Tibial artery (tissue), 4 donors: ENCODE results near the gene ACTN4.

Experiments
- DNase-seq, 2 donors: peaks; one replicate each; pipeline ENCODE4 v3.0.0-alpha.2; 2019
- H3K27ac ChIP-seq, 2 donors: fragments of 200-600 bp; sonication (generic) in 1 of 2; 1 replicate in 1 of 2; 2 replicates in 1 of 2; pipeline ENCODE4 v1.5.1; 2018 to 2019; ENCODE audit warnings: mild to moderate bottlenecking in 1 of 2
- H3K27me3 ChIP-seq, 2 donors: fragments of 200-600 bp; sonication (generic) in 1 of 2; one replicate each; pipeline versions ENCODE4 v1.5.1 to v1.6.0; 2016 to 2019
- H3K36me3 ChIP-seq, 3 donors: fragments of 200-600 bp; sonication (generic) in 2 of 3; one replicate each; pipeline ENCODE4 v1.5.1; 2016 to 2019; ENCODE audit warnings: mild to moderate bottlenecking in 2 of 3
- H3K4me1 ChIP-seq, 4 donors: fragments of 200-600 bp; sonication (generic) in 2 of 4; 1 replicate in 3 of 4; 2 replicates in 1 of 4; pipeline ENCODE4 v1.5.1; 2016 to 2019
- H3K4me3 ChIP-seq, 2 donors: fragments of 200-600 bp; sonication (generic) in 1 of 2; 1 replicate in 1 of 2; 2 replicates in 1 of 2; pipeline ENCODE4 v1.5.1; 2018 to 2019; ENCODE audit warnings: mild to moderate bottlenecking in 2 of 2
- H3K9me3 ChIP-seq, 3 donors: fragments of 200-600 bp; sonication (generic) in 1 of 3; one replicate each; pipeline ENCODE4 v1.5.1; 2016 to 2019
- CTCF ChIP-seq, 2 experiments: fragments of 200-600 bp in 1 of 2; fragments of 450-650 bp in 1 of 2; IDR thresholded peaks; one replicate each; pipeline ENCODE4 v1.5.1; 2017 to 2019; ENCODE audit warnings: antibody characterized with exemption in 2 of 2, mild to moderate bottlenecking in 1 of 2, moderate library complexity in 1 of 2
- intact Hi-C: fragments of 100-400 bp; cut with DNase I; formaldehyde crosslinking; loops from one replicate; pipeline ENCODE4 v1.15.0; 2023; ENCODE audit warnings: low total_unique reads

ACTN4 gene

GRCh38 chr19:38741670-38742069 is 94.2 kb downstream of the ACTN4 start:
- intact Hi-C loops, result no loop called here
- no peaks in the 10 kb centered on the region for H3K9me3 ChIP-seq
- H3K4me3 ChIP-seq, result no peak overlapping the region
- TF ChIP-seq CTCF (IDR thresholded peaks at IDR 0.05), result no peak
- H3K27ac ChIP-seq, result no peak overlapping the region
- no peaks in the 10 kb centered on the region for H3K36me3 ChIP-seq
- peaks cover 0 to 7% (median under 1%) of the 10 kb centered on the region in 4 donors for H3K4me1 ChIP-seq
- H3K27me3 ChIP-seq, result no peaks in the 10 kb centered on the region
- no peak for DNase-seq

DNA sequence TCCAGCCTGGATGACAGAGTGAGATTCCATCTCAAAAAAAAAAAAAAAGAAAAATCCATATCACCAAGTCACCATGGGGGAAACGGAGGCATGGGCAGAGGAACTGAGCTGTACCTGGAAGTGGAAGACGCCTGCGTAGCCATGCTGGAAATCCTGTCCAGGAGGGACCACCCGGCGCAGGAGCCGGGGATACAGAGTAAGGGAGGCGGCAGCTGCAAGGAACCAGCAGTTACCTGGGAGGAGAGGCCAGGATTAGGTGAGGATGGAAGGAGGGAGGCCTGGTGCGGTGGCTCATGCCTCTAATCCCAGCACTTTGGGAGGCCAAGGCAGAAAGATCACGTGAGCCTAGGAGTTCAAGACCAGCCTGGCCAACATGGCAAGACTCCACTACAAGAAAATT is 94.8 kb downstream of the ACTN4 start:
- no peak for DNase-seq
- H3K4me3 ChIP-seq, result no peak overlapping the region
- H3K27ac ChIP-seq, result no peak overlapping the region
- no peaks in the 10 kb centered on the region for H3K9me3 ChIP-seq
- H3K27me3 ChIP-seq, result no peaks in the 10 kb centered on the region
- peaks cover 0 to under 1% (median 0%) of the 10 kb centered on the region in 4 donors for H3K4me1 ChIP-seq
- intact Hi-C loops, result no loop called here
- no peaks in the 10 kb centered on the region for H3K36me3 ChIP-seq
- no peak for TF ChIP-seq CTCF (IDR thresholded peaks at IDR 0.05)

DNA sequence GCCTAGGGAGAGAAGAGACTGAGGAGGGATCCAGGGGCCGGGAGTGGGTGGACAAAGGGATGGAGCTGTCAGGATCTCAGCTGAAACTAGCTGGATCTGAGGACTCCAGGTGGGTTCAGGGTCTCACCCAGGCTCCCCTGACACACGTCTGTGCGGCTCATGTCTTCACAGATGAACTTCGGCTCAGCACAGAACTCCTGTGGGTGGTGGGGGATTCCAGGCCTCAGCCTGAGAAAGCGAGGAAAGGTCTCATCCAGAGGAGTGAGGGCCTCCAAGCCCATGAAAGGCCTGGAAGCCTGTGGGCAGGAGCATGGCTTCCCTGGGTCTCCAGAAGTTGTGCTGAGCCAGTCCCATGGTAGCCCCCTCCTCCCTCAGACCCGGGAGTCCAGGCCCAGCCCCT is 95.5 kb downstream of the ACTN4 start:
- no peak for DNase-seq
- Histone ChIP-seq H3K27ac (no peak overlapping the region), H3K36me3 (no peaks in the 10 kb centered on the region), H3K9me3 (no peaks in the 10 kb centered on the region), H3K4me1 (no peaks in the 10 kb centered on the region), H3K27me3 (no peaks in the 10 kb centered on the region), H3K4me3 (no peak overlapping the region)
- TF ChIP-seq CTCF (IDR thresholded peaks at IDR 0.05), result no peak
- intact Hi-C loops, result no loop called here

DNA sequence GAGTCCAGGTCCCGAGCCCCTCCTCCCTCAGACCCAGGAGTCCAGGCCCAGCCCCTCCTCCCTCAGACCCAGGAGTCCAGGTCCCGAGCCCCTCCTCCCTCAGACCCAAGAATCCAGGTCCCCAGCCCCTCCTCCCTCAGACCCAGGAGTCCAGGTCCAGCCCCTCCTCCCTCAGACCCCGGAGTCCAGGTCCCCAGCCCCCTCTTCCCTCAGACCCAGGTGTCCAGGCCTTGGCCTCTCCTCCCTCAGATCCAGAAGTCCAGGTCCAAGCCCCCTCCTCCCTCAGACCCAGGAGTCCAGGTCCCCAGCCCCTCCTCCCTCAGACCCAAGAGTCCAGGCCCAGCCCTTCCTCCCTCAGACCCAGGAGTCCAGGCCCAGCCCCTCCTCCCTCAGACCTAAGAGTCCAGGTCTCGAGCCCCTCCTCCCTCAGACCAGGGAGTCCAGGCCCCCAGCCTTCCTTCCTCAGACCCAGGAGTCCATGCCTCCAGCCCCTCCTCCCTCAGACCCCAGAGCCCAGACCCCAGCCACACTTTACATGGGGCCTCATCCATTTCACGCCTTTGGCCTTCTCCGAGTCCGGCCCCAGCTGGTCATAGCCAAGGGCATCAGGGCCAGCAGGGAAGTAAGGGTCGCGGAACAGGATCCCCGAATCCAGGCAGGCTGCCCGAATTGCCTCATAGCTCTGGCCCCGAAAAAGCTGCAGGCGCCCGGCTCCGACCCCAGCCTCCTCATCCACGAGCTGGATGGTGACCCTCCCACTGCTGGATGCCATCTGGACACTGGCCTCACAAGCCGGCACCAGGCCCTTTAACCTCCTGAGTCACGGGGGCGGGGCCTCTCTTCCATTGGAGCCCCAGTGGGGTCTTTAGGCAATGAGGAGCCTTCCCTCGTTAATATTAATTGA is 96.2 kb downstream of the ACTN4 start:
- no peak overlapping the region for H3K4me3 ChIP-seq
- no peak for TF ChIP-seq CTCF (IDR thresholded peaks at IDR 0.05)
- intact Hi-C loops, result no loop called here
- H3K27ac ChIP-seq, result no peak overlapping the region
- no peak for DNase-seq
- no peaks in the 10 kb centered on the region for H3K4me1 ChIP-seq
- H3K27me3 ChIP-seq, result no peaks in the 10 kb centered on the region
- H3K9me3 ChIP-seq, result no peaks in the 10 kb centered on the region
- no peaks in the 10 kb centered on the region for H3K36me3 ChIP-seq

- Histone ChIP-seq H3K27ac (no peak within 1 kb of the TSS), H3K9me3 (no peaks in the 10 kb centered on the region), H3K36me3 (no peaks in the 10 kb centered on the region), H3K27me3 (no peaks in the 10 kb centered on the region), H3K4me3 (no peak within 1 kb of the TSS), H3K4me1 (no peaks in the 10 kb centered on the region)
- TF ChIP-seq CTCF (IDR thresholded peaks at IDR 0.05), result no peak
- no peak for DNase-seq
- intact Hi-C loops, result no loop called here
Observed at GRCh38 chr19:38744298-38744681, 96.8 kb downstream of the ACTN4 start, which contains the start of gene CAPN12. Gene CAPN12 (minus strand): TSS chr19:38744474. CDS start chr19:38744165, 309 bp downstream.
